HepG2 (cell line): Measurements from ENCODE around the gene UCKL1. TPM values are rescaled to one million over a fixed set of nuclear protein-coding genes. Genes with fewer than 3 reads are reported as not detected.

Experiments used
- ARID4A ChIP-seq: sonication (generic); formaldehyde crosslinking; IDR thresholded peaks from 2 replicates; pipeline ENCODE4 v1.5.0; 2020; ENCODE audit warnings: mild to moderate bottlenecking, missing genetic modification reagents, borderline replicate concordance
- CHD4 ChIP-seq: fragments of 200-600 bp; sonication (generic); IDR thresholded peaks from 2 replicates; pipeline ENCODE4 v1.7.0; 2017; ENCODE audit warnings: mild to moderate bottlenecking, low read length, borderline replicate concordance
- DPF2 ChIP-seq: sonication (generic); formaldehyde crosslinking; IDR thresholded peaks from 2 replicates; pipeline ENCODE4 v1.4.0; 2020; ENCODE audit warnings: mild to moderate bottlenecking, low read depth, missing genetic modification reagents, borderline replicate concordance
- MAZ ChIP-seq, 2 experiments: sonication (generic) in 1 of 2; formaldehyde crosslinking in 1 of 2; IDR thresholded peaks; 2 replicates each; pipeline versions ENCODE4 v1.5.0 to v1.6.1; 2012 to 2020; ENCODE audit warnings: low read depth in 2 of 2, mild to moderate bottlenecking in 2 of 2, borderline replicate concordance in 1 of 2, improper control_type of control experiment in 1 of 2, low read length in 1 of 2, missing genetic modification reagents in 1 of 2, moderate library complexity in 1 of 2
- NCOR1 ChIP-seq: fragments of 200-600 bp; sonication (generic); IDR thresholded peaks from 2 replicates; pipeline ENCODE4 v1.7.0; 2017; ENCODE audit warnings: antibody characterized with exemption, low read length, borderline replicate concordance
- PCBP2 ChIP-seq: fragments of 200-400 bp; formaldehyde crosslinking; optimal IDR thresholded peaks from 2 replicates; pipeline ENCODE3; 2018; ENCODE audit warnings: low read length, low read depth; ENCODE audit not compliant: poor library complexity, severe bottlenecking
- RARG ChIP-seq: sonication (generic); formaldehyde crosslinking; IDR thresholded peaks from 2 replicates; pipeline ENCODE4 v1.4.0; 2020; ENCODE audit warnings: low read depth, mild to moderate bottlenecking, missing genetic modification reagents
- RFX5 ChIP-seq: IDR thresholded peaks from 2 replicates; pipeline ENCODE4 v1.6.1; 2011; ENCODE audit warnings: low read depth, low read length, improper control_type of control experiment
- SRF ChIP-seq: IDR thresholded peaks from 2 replicates; pipeline ENCODE4 v1.6.1; 2011; ENCODE audit warnings: mild to moderate bottlenecking, low read depth, low read length, moderate library complexity
- TCF7L2 ChIP-seq: IDR thresholded peaks from 2 replicates; pipeline ENCODE4 v1.6.1; 2011; ENCODE audit warnings: mild to moderate bottlenecking, low read depth, low read length, moderate library complexity
- THAP8 ChIP-seq: sonication (generic); formaldehyde crosslinking; IDR thresholded peaks from 2 replicates; pipeline ENCODE4 v1.5.1; 2020; ENCODE audit warnings: missing genetic modification reagents, mild to moderate bottlenecking, borderline replicate concordance
- ZBTB21 ChIP-seq: sonication (generic); formaldehyde crosslinking; IDR thresholded peaks from 2 replicates; pipeline ENCODE4 v1.4.0; 2020; ENCODE audit warnings: missing genetic modification reagents
- ZC3H13 ChIP-seq: sonication (generic); formaldehyde crosslinking; IDR thresholded peaks from 2 replicates; pipeline ENCODE4 v1.8.1; 2023; ENCODE audit warnings: mild to moderate bottlenecking, missing genetic modification reagents, moderate library complexity
- ZFP37 ChIP-seq: sonication (generic); formaldehyde crosslinking; IDR thresholded peaks from 2 replicates; pipeline ENCODE4 v1.4.0; 2020; ENCODE audit warnings: missing genetic modification reagents, borderline replicate concordance
- ZNF121 ChIP-seq: sonication (generic); formaldehyde crosslinking; IDR thresholded peaks from 2 replicates; pipeline ENCODE4 v1.5.0; 2020; ENCODE audit warnings: mild to moderate bottlenecking, missing genetic modification reagents
- ZNF326 ChIP-seq: sonication (generic); formaldehyde crosslinking; IDR thresholded peaks from 2 replicates; pipeline ENCODE4 v1.4.0; 2020; ENCODE audit warnings: missing genetic modification reagents, borderline replicate concordance
- ZNF446 ChIP-seq: sonication (generic); formaldehyde crosslinking; IDR thresholded peaks from 2 replicates; pipeline ENCODE4 v1.5.0; 2020; ENCODE audit warnings: mild to moderate bottlenecking, missing genetic modification reagents
- ZNF782 ChIP-seq: sonication (generic); formaldehyde crosslinking; IDR thresholded peaks from 2 replicates; pipeline ENCODE4 v1.4.0; 2020; ENCODE audit warnings: missing genetic modification reagents, mild to moderate bottlenecking, borderline replicate concordance
- ZNF891 ChIP-seq: sonication (generic); formaldehyde crosslinking; IDR thresholded peaks from 2 replicates; pipeline ENCODE4 v1.5.0; 2020; ENCODE audit warnings: mild to moderate bottlenecking, missing genetic modification reagents
- ZSCAN25 ChIP-seq: sonication (generic); formaldehyde crosslinking; IDR thresholded peaks from 2 replicates; pipeline ENCODE4 v1.8.0; 2022; ENCODE audit warnings: mild to moderate bottlenecking, missing genetic modification reagents
- ZZZ3 ChIP-seq: sonication (generic); formaldehyde crosslinking; IDR thresholded peaks from 2 replicates; pipeline ENCODE4 v1.4.0; 2020; ENCODE audit warnings: missing genetic modification reagents, mild to moderate bottlenecking, borderline replicate concordance
- polyA plus RNA-seq, 8 experiments: library from polyadenylated mRNA; depleted of rRNA in 3 of 8; stranded (reverse) in 7 of 8; unstranded in 1 of 8; fragments of >200 nt; fragmentation: Illumina TruSeq in 4 of 8; extraction: Trizol in 4 of 8; gene quantifications; 2 replicates each; pipeline versions ENCODE4 v1.2.1 to v1.2.3, GENCODE V29; 2011 to 2016; ENCODE audit warnings: low read depth in 4 of 8, missing spikeins in 1 of 8, mixed read lengths in 1 of 8; ENCODE audit not compliant: insufficient read depth in 1 of 8
- total RNA-seq, 5 experiments: library from RNA; depleted of rRNA; stranded (reverse); fragments of >200 nt; fragmentation: Illumina TruSeq; extraction: Trizol; gene quantifications; 2 replicates each; pipeline ENCODE4 v1.2.3, GENCODE V29; 2016; ENCODE audit warnings: low read depth in 1 of 5

The UCKL1 gene
- total and polyA plus RNA-seq, 2 of the 13 experiments (the other 11 are each of a cell fraction or from before 2014, with no cell fraction given): 50.2 to 126 TPM

- TF ChIP-seq ZFP37 (peak; percentile 89; the same call in 1 of the 2 replicates), ZC3H13 (CRISPR knock-in tag) (peak; percentile 99), ZNF121 (CRISPR knock-in tag) (peak; percentile 30), TCF7L2 (no peak), PCBP2 (no peak), ZSCAN25 (CRISPR knock-in tag) (peak; percentile 88), SRF (peak; percentile 5; the same call in 1 of the 2 replicates), ZBTB21 (CRISPR knock-in tag) (peak; percentile 61; the same call in 1 of the 2 replicates), ZNF326 (peak; percentile 77), MAZ (IDR thresholded peaks at IDR 0.05; ENCODE audit: borderline replicate concordance, low read depth, low read length) (peak; percentile 88), MAZ (CRISPR knock-in tag; IDR thresholded peaks at IDR 0.05; ENCODE audit: low read depth) (peak; percentile 99), RARG (CRISPR knock-in tag) (peak; percentile 99), ZNF891 (CRISPR knock-in tag) (peak; percentile 88), ZNF446 (CRISPR knock-in tag) (peak; percentile 97), RFX5 (peak; percentile 6; the same call in 1 of the 2 replicates), ZZZ3 (peak; percentile 99), THAP8 (peak; percentile 91), DPF2 (CRISPR knock-in tag) (peak; percentile 83), NCOR1 (peak; percentile 92), ZNF782 (CRISPR knock-in tag) (peak; percentile 98), ARID4A (CRISPR knock-in tag) (peak; percentile 99), CHD4 (no peak)
Observed at GRCh38 chr20:63955827-63956663, at the start of gene UCKL1 (continued).
